Caco-2 (cell line): ENCODE data around the gene TEX35. TPM values are rescaled to one million over a fixed set of nuclear protein-coding genes. Genes with fewer than 3 reads are reported as not detected.

ENCODE experiments used
- BruUV-seq: library from RNA; stranded (reverse); fragments of 400-500 nt; replicated peaks from 2 replicates; lab custom pipeline; 2021; lab: Mats Ljungman, UMichigan
- CTCF ChIA-PET: fragments of 300-600 bp; sonication (Branson Sonifier 250); formaldehyde crosslinking; loops from one replicate; lab custom pipeline; 2022; ENCODE audit warnings: antibody characterized with exemption; lab: Charles Lee
- POLR2A ChIA-PET: fragments of 300-600 bp; sonication (Branson Sonifier 250); formaldehyde crosslinking; loops from one replicate; lab custom pipeline; 2022; ENCODE audit warnings: antibody characterized with exemption; lab: Charles Lee
- DNase-seq, 2 experiments: peaks; one replicate each; pipeline versions ENCODE4 v3.0.0 to v3.0.0-alpha.2; 2020 to 2022
- H3K27me3 ChIP-seq: replicated peaks from 2 replicates; pipeline ENCODE4 v1.6.0; 2011; ENCODE audit warnings: low read length; ENCODE audit not compliant: control insufficient read depth, insufficient read depth
- H3K36me3 ChIP-seq: 2 replicates; pipeline ENCODE4 v1.5.1; 2011; ENCODE audit warnings: low read length; ENCODE audit not compliant: control insufficient read depth, insufficient read depth
- H3K4me1 ChIP-seq: fragments of 250-450 bp; sonication (Bioruptor Pico); 2 replicates; pipeline ENCODE4 v1.5.1; 2020; ENCODE audit warnings: mild to moderate bottlenecking
- H3K4me3 ChIP-seq: 2 replicates; pipeline ENCODE4 v1.5.1; 2011; ENCODE audit warnings: low read depth, mild to moderate bottlenecking, control low read depth, low read length
- H3K9me3 ChIP-seq: fragments of 250-450 bp; sonication (Bioruptor Pico); 2 replicates; pipeline ENCODE4 v1.5.1; 2020; ENCODE audit warnings: mild to moderate bottlenecking, moderate library complexity
- H3K27ac Mint-ChIP-seq: one replicate; pipeline ENCODE4 v1.8.0; 2022; ENCODE audit warnings: mixed read lengths; ENCODE audit not compliant: unreplicated experiment
- H3K27me3 Mint-ChIP-seq: one replicate; pipeline ENCODE4 v1.8.0; 2022; ENCODE audit warnings: mixed read lengths; ENCODE audit not compliant: insufficient read depth, unreplicated experiment
- H3K36me3 Mint-ChIP-seq: one replicate; pipeline ENCODE4 v1.8.0; 2022; ENCODE audit warnings: mild to moderate bottlenecking, mixed read lengths; ENCODE audit not compliant: insufficient read depth, unreplicated experiment
- H3K4me1 Mint-ChIP-seq: one replicate; pipeline ENCODE4 v1.8.0; 2022; ENCODE audit warnings: low read depth, mixed read lengths; ENCODE audit not compliant: unreplicated experiment
- H3K4me3 Mint-ChIP-seq: one replicate; pipeline ENCODE4 v1.8.0; 2022; ENCODE audit warnings: mild to moderate bottlenecking, moderate library complexity, mixed read lengths; ENCODE audit not compliant: unreplicated experiment
- H3K9me3 Mint-ChIP-seq: one replicate; pipeline ENCODE4 v1.8.0; 2022; ENCODE audit warnings: mixed read lengths; ENCODE audit not compliant: unreplicated experiment
- intact Hi-C: fragments of 100-400 bp; cut with micrococcal nuclease; formaldehyde crosslinking; loops from one replicate; pipeline ENCODE4 v1.10.0; 2022; ENCODE audit not compliant: unreplicated experiment
- total RNA-seq: library from RNA; stranded (reverse); gene quantifications from 2 replicates; pipeline ENCODE4 v1.2.3, GENCODE V29; 2022
- TF ChIP-seq, protein P1 (sequence below), 2 experiments: fragments of 200-600 bp in 1 of 2; IDR thresholded peaks; 1 replicate in 1 of 2; 2 replicates in 1 of 2; pipeline versions ENCODE4 v1.5.1 to v1.8.0; 2011 to 2022; ENCODE audit warnings: antibody characterized with exemption in 1 of 2, control low read depth in 1 of 2, inconsistent platforms in 1 of 2, low read depth in 1 of 2, low read length in 1 of 2, mild to moderate bottlenecking in 1 of 2, moderate library complexity in 1 of 2; ENCODE audit not compliant: insufficient read depth in 1 of 2, severe bottlenecking in 1 of 2, unreplicated experiment in 1 of 2

TEX35 gene
- total RNA-seq, 1 experiment from 2014 or later = not detected

DNA sequence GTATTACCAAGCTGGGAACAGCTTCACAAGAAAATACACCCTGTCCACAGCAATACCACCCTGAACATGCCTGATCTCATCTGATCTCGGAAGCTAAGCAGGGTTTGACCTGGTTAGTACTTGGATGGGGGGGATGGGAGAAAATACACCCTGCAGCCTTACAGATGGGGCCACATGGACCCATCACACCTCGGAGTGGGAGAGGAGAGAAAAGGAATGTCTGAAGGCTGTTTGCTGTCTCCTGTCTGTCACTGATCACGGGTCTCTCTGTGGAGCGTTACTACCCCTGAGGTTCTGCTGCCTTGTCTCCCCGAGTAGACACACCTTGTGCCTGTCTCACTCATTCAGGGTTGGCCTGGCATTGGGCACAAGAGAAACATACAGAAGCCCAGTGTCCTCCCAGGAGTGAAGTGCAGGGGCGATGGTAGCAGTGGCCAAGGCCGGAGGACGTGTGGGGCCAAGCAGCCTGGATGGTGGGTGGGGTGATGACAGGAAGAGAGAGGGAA lies 48.0 kb downstream of the TEX35 start:
- H3K9me3 ChIP-seq = no peaks in the 10 kb centered on the region
- H3K27me3 ChIP-seq = no peaks in the 10 kb centered on the region
- Mint-ChIP-seq H3K4me1 (no peaks in the 10 kb centered on the region), H3K27ac (no peak overlapping the region), H3K9me3 (no peaks in the 10 kb centered on the region), H3K27me3 (no peaks in the 10 kb centered on the region), H3K4me3 (no peak overlapping the region), H3K36me3 (peaks cover 6% of the 10 kb centered on the region)
- TF ChIP-seq, protein P1, sequence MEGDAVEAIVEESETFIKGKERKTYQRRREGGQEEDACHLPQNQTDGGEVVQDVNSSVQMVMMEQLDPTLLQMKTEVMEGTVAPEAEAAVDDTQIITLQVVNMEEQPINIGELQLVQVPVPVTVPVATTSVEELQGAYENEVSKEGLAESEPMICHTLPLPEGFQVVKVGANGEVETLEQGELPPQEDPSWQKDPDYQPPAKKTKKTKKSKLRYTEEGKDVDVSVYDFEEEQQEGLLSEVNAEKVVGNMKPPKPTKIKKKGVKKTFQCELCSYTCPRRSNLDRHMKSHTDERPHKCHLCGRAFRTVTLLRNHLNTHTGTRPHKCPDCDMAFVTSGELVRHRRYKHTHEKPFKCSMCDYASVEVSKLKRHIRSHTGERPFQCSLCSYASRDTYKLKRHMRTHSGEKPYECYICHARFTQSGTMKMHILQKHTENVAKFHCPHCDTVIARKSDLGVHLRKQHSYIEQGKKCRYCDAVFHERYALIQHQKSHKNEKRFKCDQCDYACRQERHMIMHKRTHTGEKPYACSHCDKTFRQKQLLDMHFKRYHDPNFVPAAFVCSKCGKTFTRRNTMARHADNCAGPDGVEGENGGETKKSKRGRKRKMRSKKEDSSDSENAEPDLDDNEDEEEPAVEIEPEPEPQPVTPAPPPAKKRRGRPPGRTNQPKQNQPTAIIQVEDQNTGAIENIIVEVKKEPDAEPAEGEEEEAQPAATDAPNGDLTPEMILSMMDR (IDR thresholded peaks at IDR 0.05; ENCODE audit: insufficient read depth in 1 of 2, low read depth in 1 of 2, low read length in 1 of 2, severe bottlenecking in 1 of 2, unreplicated experiment in 1 of 2) = no peak
- no peak for DNase-seq
- H3K4me1 ChIP-seq = no peaks in the 10 kb centered on the region
- no peaks in the 10 kb centered on the region for H3K36me3 ChIP-seq
- intact Hi-C loops = no loop called here
- POLR2A ChIA-PET = no interaction called here
- no peak overlapping the region for H3K4me3 ChIP-seq
- BruUV-seq = no TSS peak
- CTCF ChIA-PET = no interaction called here

DNA sequence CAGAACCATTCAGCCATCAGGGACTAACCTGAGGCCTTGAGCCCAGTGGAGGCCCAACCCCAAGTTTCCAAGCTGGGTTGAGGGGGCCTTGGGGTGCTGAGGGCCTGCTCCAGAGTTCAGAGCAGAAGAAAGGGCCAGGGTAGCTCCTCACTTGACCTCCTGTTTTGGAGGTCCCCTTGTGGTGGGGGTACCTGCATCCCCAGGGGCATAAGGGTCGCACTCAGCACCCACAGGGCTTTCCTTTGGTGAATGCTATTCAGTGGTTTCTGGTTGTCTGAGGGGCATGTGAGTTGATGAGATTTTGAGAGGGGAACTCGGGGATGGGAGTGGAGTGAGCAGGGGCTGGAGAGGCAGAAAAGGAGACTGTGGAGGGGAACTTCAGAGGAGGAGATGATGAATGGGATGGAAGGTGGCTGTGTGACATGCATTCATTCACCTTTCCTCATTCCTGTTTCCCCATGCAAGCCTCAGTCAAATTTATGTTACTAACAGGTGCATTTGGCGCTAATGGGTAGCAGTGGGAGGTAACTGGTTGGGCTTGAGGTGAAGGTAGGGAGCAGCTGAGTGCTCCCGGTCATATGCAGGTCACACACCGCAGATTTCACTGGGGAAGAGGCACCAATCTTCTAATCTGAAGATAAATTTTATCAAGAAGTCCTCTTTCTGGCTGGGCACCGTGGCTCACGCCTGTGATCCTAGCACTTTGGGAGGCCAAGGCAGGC lies 50.4 kb downstream of the TEX35 start:
- TF ChIP-seq, protein P1 (IDR thresholded peaks at IDR 0.05; ENCODE audit: insufficient read depth in 1 of 2, low read depth in 1 of 2, low read length in 1 of 2, severe bottlenecking in 1 of 2, unreplicated experiment in 1 of 2) = no peak
- Mint-ChIP-seq H3K27me3 (no peaks in the 10 kb centered on the region), H3K27ac (no peak overlapping the region), H3K9me3 (no peaks in the 10 kb centered on the region), H3K36me3 (peaks cover 6% of the 10 kb centered on the region), H3K4me1 (no peaks in the 10 kb centered on the region), H3K4me3 (no peak overlapping the region)
- ChIA-PET POLR2A (no interaction called here), CTCF (interaction anchor here (0.5 kb wide), 1 partner anchor 244 kb away, joined by 3 read pairs; no protein-coding TSS in a partner anchor)
- Histone ChIP-seq H3K4me1 (no peaks in the 10 kb centered on the region), H3K4me3 (no peak overlapping the region), H3K27me3 (no peaks in the 10 kb centered on the region), H3K9me3 (no peaks in the 10 kb centered on the region), H3K36me3 (no peaks in the 10 kb centered on the region)
- no peak for DNase-seq
- intact Hi-C loops = no loop called here
- BruUV-seq = no TSS peak

DNA sequence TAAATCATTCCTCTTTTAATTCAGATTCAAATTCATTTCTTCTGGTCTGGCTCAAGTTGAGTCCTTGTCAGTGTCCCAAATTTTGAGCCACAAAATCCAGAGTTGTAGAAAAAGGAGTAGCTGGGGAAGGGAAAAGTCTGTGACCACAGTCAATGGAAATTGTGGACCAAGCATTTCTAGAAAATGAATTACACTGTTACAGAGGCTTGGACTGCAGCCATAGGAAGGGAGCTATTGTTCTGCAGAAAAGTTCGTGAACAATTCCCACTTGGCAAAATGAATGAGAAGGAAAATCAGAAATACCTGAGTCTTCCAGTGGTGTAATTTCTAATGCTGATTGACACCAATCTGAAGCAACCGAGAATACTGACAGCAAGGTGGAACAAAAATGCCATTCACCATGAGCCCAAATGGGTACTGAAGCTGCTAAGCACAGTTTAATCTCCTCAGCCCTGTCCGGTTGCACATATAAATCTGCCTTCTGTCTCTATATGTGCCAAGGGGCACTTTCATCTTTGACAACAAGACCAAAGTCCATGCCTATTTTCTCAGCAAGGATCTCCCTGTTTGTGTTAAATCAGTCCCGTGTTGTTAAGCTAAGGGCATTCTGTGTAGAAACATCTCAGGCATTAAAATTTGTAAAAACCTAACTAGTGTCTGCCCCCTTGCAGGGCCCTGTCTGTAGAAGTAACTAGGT lies 51.3 kb downstream of the TEX35 start:
- Histone ChIP-seq H3K27me3 (no peaks in the 10 kb centered on the region), H3K4me3 (no peak overlapping the region), H3K9me3 (no peaks in the 10 kb centered on the region), H3K36me3 (no peaks in the 10 kb centered on the region), H3K4me1 (no peaks in the 10 kb centered on the region)
- TF ChIP-seq, protein P1 (IDR thresholded peaks at IDR 0.05; ENCODE audit: insufficient read depth in 1 of 2, low read depth in 1 of 2, low read length in 1 of 2, severe bottlenecking in 1 of 2, unreplicated experiment in 1 of 2) = no peak
- intact Hi-C loops = no loop called here
- POLR2A ChIA-PET = no interaction called here
- no peak for DNase-seq
- BruUV-seq = no TSS peak
- Mint-ChIP-seq H3K36me3 (peaks cover 6% of the 10 kb centered on the region), H3K27ac (no peak overlapping the region), H3K4me3 (no peak overlapping the region), H3K4me1 (no peaks in the 10 kb centered on the region), H3K27me3 (no peaks in the 10 kb centered on the region), H3K9me3 (no peaks in the 10 kb centered on the region)
- CTCF ChIA-PET = no interaction called here
